HepG2 (cell line): ENCODE results near the gene EP300. TPM values are rescaled to one million over a fixed set of nuclear protein-coding genes. Genes with fewer than 3 reads are reported as not detected.

ENCODE experiments used
- ARID5B ChIP-seq: IDR thresholded peaks from 2 replicates; pipeline ENCODE4 v1.4.0; 2020; ENCODE audit warnings: mild to moderate bottlenecking, missing genetic modification reagents
- BCLAF1 ChIP-seq: fragments of 450-650 bp; IDR thresholded peaks from 2 replicates; pipeline ENCODE4 v1.6.1; 2017; ENCODE audit warnings: mild to moderate bottlenecking
- CEBPZ ChIP-seq: IDR thresholded peaks from 2 replicates; pipeline ENCODE4 v1.6.1; 2012; ENCODE audit warnings: low read length, improper control_type of control experiment
- GATAD1 ChIP-seq: IDR thresholded peaks from 2 replicates; pipeline ENCODE4 v1.6.1; 2016; ENCODE audit warnings: missing genetic modification reagents, missing compliant biosample characterization
- HDAC2 ChIP-seq: sonication (generic); formaldehyde crosslinking; IDR thresholded peaks from 2 replicates; pipeline ENCODE4 v1.4.0; 2020; ENCODE audit warnings: missing genetic modification reagents
- IKZF4 ChIP-seq: sonication (generic); formaldehyde crosslinking; IDR thresholded peaks from 2 replicates; pipeline ENCODE4 v1.5.1; 2020; ENCODE audit warnings: borderline replicate concordance, mild to moderate bottlenecking, low read depth, missing genetic modification reagents; ENCODE audit errors: not compliant biosample characterization
- LRRFIP1 ChIP-seq: sonication (generic); formaldehyde crosslinking; conservative IDR thresholded peaks from 2 replicates; pipeline ENCODE4 v1.4.0; 2020; ENCODE audit warnings: missing genetic modification reagents
- MED13 ChIP-seq: sonication (generic); formaldehyde crosslinking; IDR thresholded peaks from 2 replicates; pipeline ENCODE4 v1.5.0; 2020; ENCODE audit warnings: missing genetic modification reagents
- ONECUT2 ChIP-seq: sonication (generic); formaldehyde crosslinking; IDR thresholded peaks from 2 replicates; pipeline ENCODE4 v1.4.0; 2020; ENCODE audit warnings: missing genetic modification reagents
- PITX1 ChIP-seq: sonication (generic); formaldehyde crosslinking; IDR thresholded peaks from 2 replicates; pipeline ENCODE4 v1.5.1; 2020; ENCODE audit warnings: mild to moderate bottlenecking, missing genetic modification reagents
- SP1 ChIP-seq, 2 experiments: fragments of 450-650 bp in 1 of 2; sonication (generic) in 1 of 2; formaldehyde crosslinking in 1 of 2; IDR thresholded peaks; 2 replicates each; pipeline versions ENCODE4 v1.4.0 to v1.6.1; 2016 to 2020; ENCODE audit warnings: missing genetic modification reagents in 1 of 2
- ZNF121 ChIP-seq: sonication (generic); formaldehyde crosslinking; IDR thresholded peaks from 2 replicates; pipeline ENCODE4 v1.5.0; 2020; ENCODE audit warnings: mild to moderate bottlenecking, missing genetic modification reagents
- ZNF282 ChIP-seq: fragments of 450-650 bp; IDR thresholded peaks from 2 replicates; pipeline ENCODE4 v1.6.1; 2018; ENCODE audit not compliant: partially characterized antibody
- ZNF432 ChIP-seq: sonication (generic); formaldehyde crosslinking; IDR thresholded peaks from 2 replicates; pipeline ENCODE4 v1.5.0; 2020; ENCODE audit warnings: missing genetic modification reagents, mild to moderate bottlenecking, borderline replicate concordance
- ZNF615 ChIP-seq: sonication (generic); formaldehyde crosslinking; IDR thresholded peaks from 2 replicates; pipeline ENCODE4 v1.5.0; 2020; ENCODE audit warnings: mild to moderate bottlenecking, missing genetic modification reagents, borderline replicate concordance
- ZNF788 ChIP-seq: sonication (generic); formaldehyde crosslinking; IDR thresholded peaks from 2 replicates; pipeline ENCODE4 v1.5.0; 2020; ENCODE audit warnings: mild to moderate bottlenecking, missing genetic modification reagents, borderline replicate concordance
- polyA plus RNA-seq, 8 experiments: library from polyadenylated mRNA; depleted of rRNA in 3 of 8; stranded (reverse) in 7 of 8; unstranded in 1 of 8; fragments of >200 nt; fragmentation: Illumina TruSeq in 4 of 8; extraction: Trizol in 4 of 8; gene quantifications; 2 replicates each; pipeline versions ENCODE4 v1.2.1 to v1.2.3, GENCODE V29; 2011 to 2016; ENCODE audit warnings: low read depth in 4 of 8, missing spikeins in 1 of 8, mixed read lengths in 1 of 8; ENCODE audit not compliant: insufficient read depth in 1 of 8
- total RNA-seq, 5 experiments: library from RNA; depleted of rRNA; stranded (reverse); fragments of >200 nt; fragmentation: Illumina TruSeq; extraction: Trizol; gene quantifications; 2 replicates each; pipeline ENCODE4 v1.2.3, GENCODE V29; 2016; ENCODE audit warnings: low read depth in 1 of 5

The EP300 gene
- total and polyA plus RNA-seq, 2 of the 13 experiments (the other 11 are each of a cell fraction or from before 2014, with no cell fraction given), result 13.6 to 14.9 TPM

- TF ChIP-seq BCLAF1, result no peak
- no peak for TF ChIP-seq ZNF282
- peak; percentile 41; the same call in 1 of the 2 replicates for TF ChIP-seq ZNF788 (CRISPR knock-in tag)
- TF ChIP-seq SP1 (IDR thresholded peaks at IDR 0.05), result no peak
- TF ChIP-seq SP1 (CRISPR knock-in tag; IDR thresholded peaks at IDR 0.05), result peak; percentile 78
- no peak for TF ChIP-seq ONECUT2 (CRISPR knock-in tag)
- TF ChIP-seq ZNF615 (CRISPR knock-in tag), result peak; percentile 41; the same call in 1 of the 2 replicates
- no peak for TF ChIP-seq IKZF4 (CRISPR knock-in tag)
- peak; percentile 56 for TF ChIP-seq GATAD1 (CRISPR knock-in tag)
- TF ChIP-seq CEBPZ, result no peak
- no peak for TF ChIP-seq ZNF121 (CRISPR knock-in tag)
- TF ChIP-seq PITX1, result no peak
- no peak for TF ChIP-seq HDAC2 (CRISPR knock-in tag)
- TF ChIP-seq ZNF432 (CRISPR knock-in tag), result no peak
- no peak for TF ChIP-seq LRRFIP1
- no peak for TF ChIP-seq ARID5B (CRISPR knock-in tag)
- no peak for TF ChIP-seq MED13 (CRISPR knock-in tag)
Observed at GRCh38 chr22:41091132-41092022, 1.0 kb upstream of the EP300 start (continued).
